ENCODE data around the gene FHAD1. TPM values are rescaled to one million over a fixed set of nuclear protein-coding genes. Genes with fewer than 3 reads are reported as not detected.

FHAD1 gene
- total RNA-seq, 1 donor: 0.72 TPM

DNA sequence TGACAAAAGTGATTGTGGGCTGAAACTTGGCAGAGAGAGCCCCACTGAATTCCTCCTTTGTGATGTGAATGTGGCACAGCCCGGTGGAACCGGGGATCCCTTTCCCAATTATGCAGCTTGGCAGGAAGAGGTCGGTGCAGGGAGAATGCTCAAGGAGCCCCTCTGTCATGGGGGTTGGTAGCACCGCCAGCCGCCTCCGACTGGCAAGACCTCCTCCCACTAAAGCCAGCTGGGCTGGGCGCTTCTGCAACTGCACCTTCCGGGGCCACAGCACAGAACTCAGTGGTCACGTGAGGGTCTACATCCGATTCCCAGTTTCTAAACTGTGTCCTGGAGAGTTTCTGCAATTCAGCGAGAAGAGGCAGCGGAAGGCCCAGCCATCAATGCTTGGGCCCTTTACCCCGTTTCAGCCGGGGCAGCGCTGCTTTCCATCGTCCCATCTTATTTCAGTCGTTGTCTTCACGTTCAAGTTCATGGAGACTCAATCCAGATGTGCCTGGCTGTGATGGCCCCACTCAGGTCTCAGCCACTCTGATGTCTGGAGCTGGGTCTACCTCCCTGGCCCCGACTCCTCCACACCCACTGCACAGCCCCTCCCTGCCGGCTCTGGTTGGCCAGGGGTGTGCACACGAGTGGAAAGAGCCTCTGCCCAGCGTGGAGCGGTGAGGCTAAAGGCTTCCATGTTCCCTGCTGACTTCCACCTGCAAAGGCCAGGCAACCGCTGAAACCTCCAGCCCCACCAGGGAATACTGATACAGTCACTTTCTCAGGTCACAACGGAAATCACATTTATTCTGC is 39.8 kb upstream of the FHAD1 start:
- Histone ChIP-seq H3K36me3 (ENCODE audit: insufficient read depth, low read length) (no peaks in the 10 kb centered on the region), H4K20me1 (ENCODE audit: insufficient read depth, low read length) (no peaks in the 10 kb centered on the region), H3K27ac (ENCODE audit: low read depth, low read length) (no peak overlapping the region), H3K9me3 (ENCODE audit: low read depth, low read length) (no peaks in the 10 kb centered on the region), H3K4me2 (ENCODE audit: insufficient read depth, low read length) (no peak overlapping the region), H3K4me1 (ENCODE audit: insufficient read depth, low read length) (no peaks in the 10 kb centered on the region), H3K79me2 (ENCODE audit: insufficient read depth, low read length) (no peaks in the 10 kb centered on the region), H3K27me3 (ENCODE audit: insufficient read depth, low read length) (no peaks in the 10 kb centered on the region), H3K4me3 (ENCODE audit: insufficient read depth, low read length) (no peak overlapping the region), H2AFZ (ENCODE audit: low read length) (no peak overlapping the region)
- no peak for DNase-seq (ENCODE audit: insufficient read length, low spot score, missing footprints)
- TF ChIP-seq, protein P1, sequence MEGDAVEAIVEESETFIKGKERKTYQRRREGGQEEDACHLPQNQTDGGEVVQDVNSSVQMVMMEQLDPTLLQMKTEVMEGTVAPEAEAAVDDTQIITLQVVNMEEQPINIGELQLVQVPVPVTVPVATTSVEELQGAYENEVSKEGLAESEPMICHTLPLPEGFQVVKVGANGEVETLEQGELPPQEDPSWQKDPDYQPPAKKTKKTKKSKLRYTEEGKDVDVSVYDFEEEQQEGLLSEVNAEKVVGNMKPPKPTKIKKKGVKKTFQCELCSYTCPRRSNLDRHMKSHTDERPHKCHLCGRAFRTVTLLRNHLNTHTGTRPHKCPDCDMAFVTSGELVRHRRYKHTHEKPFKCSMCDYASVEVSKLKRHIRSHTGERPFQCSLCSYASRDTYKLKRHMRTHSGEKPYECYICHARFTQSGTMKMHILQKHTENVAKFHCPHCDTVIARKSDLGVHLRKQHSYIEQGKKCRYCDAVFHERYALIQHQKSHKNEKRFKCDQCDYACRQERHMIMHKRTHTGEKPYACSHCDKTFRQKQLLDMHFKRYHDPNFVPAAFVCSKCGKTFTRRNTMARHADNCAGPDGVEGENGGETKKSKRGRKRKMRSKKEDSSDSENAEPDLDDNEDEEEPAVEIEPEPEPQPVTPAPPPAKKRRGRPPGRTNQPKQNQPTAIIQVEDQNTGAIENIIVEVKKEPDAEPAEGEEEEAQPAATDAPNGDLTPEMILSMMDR (IDR thresholded peaks at IDR 0.05; ENCODE audit: extremely low read depth, low read depth, low read length): no peak

DNA sequence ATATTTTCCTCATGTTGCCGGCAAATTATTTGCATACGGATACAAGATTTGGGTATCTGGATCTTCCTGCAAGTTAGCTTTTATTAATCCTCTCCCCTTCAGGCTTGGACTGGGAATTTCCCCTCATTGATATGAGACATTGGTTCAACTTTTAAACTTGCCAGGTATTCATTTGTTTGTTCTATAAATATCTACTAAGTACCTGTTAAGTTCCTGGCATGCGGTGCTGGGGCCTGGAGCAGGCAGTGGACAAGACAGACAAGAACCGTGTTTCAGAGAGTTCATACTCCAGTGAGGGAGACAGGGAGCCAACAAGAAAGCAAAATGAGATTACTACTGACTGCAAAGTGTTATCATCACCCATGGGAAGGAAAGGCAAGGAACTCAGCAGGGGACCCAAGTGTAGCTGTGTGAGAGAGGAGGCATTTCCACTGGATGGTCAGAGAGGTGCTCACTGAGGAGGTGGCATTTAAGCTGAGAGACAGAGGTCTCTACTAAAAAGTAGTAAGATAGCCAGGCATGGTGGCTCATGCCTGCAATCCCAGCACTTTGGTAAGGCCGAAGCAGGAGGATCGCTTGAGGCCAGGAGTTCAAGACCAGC is 39.1 kb upstream of the FHAD1 start:
- H2AFZ ChIP-seq (ENCODE audit: low read length): no peak overlapping the region
- H3K36me3 ChIP-seq (ENCODE audit: insufficient read depth, low read length): no peaks in the 10 kb centered on the region
- H4K20me1 ChIP-seq (ENCODE audit: insufficient read depth, low read length): no peaks in the 10 kb centered on the region
- H3K27me3 ChIP-seq (ENCODE audit: insufficient read depth, low read length): no peaks in the 10 kb centered on the region
- H3K4me3 ChIP-seq (ENCODE audit: insufficient read depth, low read length): no peak overlapping the region
- no peak for DNase-seq (ENCODE audit: insufficient read length, low spot score, missing footprints)
- no peak overlapping the region for H3K4me2 ChIP-seq (ENCODE audit: insufficient read depth, low read length)
- no peaks in the 10 kb centered on the region for H3K9me3 ChIP-seq (ENCODE audit: low read depth, low read length)
- no peaks in the 10 kb centered on the region for H3K4me1 ChIP-seq (ENCODE audit: insufficient read depth, low read length)
- TF ChIP-seq, protein P1 (IDR thresholded peaks at IDR 0.05; ENCODE audit: extremely low read depth, low read depth, low read length): no peak
- no peaks in the 10 kb centered on the region for H3K79me2 ChIP-seq (ENCODE audit: insufficient read depth, low read length)
- no peak overlapping the region for H3K27ac ChIP-seq (ENCODE audit: low read depth, low read length)

DNA sequence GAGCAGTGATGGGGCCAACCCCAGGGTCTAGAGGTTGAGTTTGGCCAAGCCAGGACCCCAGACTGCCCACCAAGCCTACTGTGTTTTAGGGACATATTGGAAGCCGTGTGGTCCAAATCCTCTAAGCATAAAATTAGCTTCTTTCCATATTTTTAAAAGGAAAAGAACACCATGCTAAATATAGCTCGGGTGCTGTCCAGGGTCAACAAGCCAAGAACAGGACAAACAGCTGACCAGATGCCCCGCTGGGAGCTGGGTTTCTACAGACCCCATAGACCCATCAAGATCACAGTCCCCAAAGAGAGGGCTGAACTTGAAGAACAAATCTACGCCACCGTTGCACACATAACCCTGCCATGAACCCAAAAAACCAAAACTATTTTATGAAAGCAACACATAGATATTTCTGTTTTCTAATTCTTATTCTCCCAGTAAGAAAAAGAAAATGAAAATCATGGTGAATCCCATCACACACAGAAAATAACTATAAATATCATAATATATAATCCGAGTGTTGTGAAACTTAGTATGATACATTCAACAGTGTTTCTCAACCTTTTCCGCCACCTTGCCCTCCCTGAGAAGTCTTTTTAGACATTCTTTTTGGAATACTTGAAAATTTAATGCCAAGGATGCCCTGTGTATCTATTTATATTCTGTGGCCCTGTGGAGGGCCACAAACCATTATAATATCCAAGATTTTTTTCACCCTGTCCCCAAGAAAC is 36.2 kb upstream of the FHAD1 start:
- H4K20me1 ChIP-seq (ENCODE audit: insufficient read depth, low read length): no peaks in the 10 kb centered on the region
- H3K36me3 ChIP-seq (ENCODE audit: insufficient read depth, low read length): no peaks in the 10 kb centered on the region
- H3K9me3 ChIP-seq (ENCODE audit: low read depth, low read length): no peaks in the 10 kb centered on the region
- H2AFZ ChIP-seq (ENCODE audit: low read length): no peak overlapping the region
- no peaks in the 10 kb centered on the region for H3K79me2 ChIP-seq (ENCODE audit: insufficient read depth, low read length)
- no peak overlapping the region for H3K4me2 ChIP-seq (ENCODE audit: insufficient read depth, low read length)
- no peaks in the 10 kb centered on the region for H3K27me3 ChIP-seq (ENCODE audit: insufficient read depth, low read length)
- TF ChIP-seq, protein P1 (IDR thresholded peaks at IDR 0.05; ENCODE audit: extremely low read depth, low read depth, low read length): no peak
- no peaks in the 10 kb centered on the region for H3K4me1 ChIP-seq (ENCODE audit: insufficient read depth, low read length)
- H3K4me3 ChIP-seq (ENCODE audit: insufficient read depth, low read length): no peak overlapping the region
- H3K27ac ChIP-seq (ENCODE audit: low read depth, low read length): no peak overlapping the region
- peak; percentile 44 for DNase-seq (ENCODE audit: insufficient read length, low spot score, missing footprints)

DNA sequence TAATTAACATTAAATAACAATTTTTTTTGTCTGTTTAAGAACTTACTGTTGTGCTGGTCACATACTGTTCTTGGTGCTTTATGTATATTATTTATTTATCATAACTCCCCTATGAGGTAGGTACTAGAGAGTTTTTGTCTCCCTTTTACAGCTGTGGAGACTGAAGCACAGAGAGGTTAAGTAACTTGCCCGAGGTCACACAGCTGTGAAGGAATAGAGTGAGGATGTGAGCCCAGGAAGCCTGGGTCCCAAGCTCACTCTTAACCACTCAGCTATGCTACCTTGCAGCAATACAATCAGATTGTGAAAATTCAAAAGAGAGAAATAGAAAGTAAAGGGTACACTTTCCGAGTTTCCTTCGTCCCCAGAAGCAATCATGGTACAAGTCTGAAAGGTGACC is 35.6 kb upstream of the FHAD1 start:
- Histone ChIP-seq H3K27me3 (ENCODE audit: insufficient read depth, low read length) (no peaks in the 10 kb centered on the region), H3K9me3 (ENCODE audit: low read depth, low read length) (no peaks in the 10 kb centered on the region), H4K20me1 (ENCODE audit: insufficient read depth, low read length) (no peaks in the 10 kb centered on the region), H2AFZ (ENCODE audit: low read length) (no peak overlapping the region), H3K36me3 (ENCODE audit: insufficient read depth, low read length) (no peaks in the 10 kb centered on the region), H3K79me2 (ENCODE audit: insufficient read depth, low read length) (no peaks in the 10 kb centered on the region), H3K4me1 (ENCODE audit: insufficient read depth, low read length) (no peaks in the 10 kb centered on the region), H3K4me2 (ENCODE audit: insufficient read depth, low read length) (no peak overlapping the region), H3K27ac (ENCODE audit: low read depth, low read length) (no peak overlapping the region), H3K4me3 (ENCODE audit: insufficient read depth, low read length) (no peak overlapping the region)
- no peak for DNase-seq (ENCODE audit: insufficient read length, low spot score, missing footprints)
- TF ChIP-seq, protein P1 (IDR thresholded peaks at IDR 0.05; ENCODE audit: extremely low read depth, low read depth, low read length): no peak

Data from osteoblast (primary cell).